BE2C (cell line): ENCODE measurements around the gene PLBD2.

Experiments
- DNase-seq: peaks from one replicate; pipeline ENCODE4 v3.0.0-alpha.2; 2020
- H3K27me3 ChIP-seq: fragments of 250-450 bp; sonication (Bioruptor Pico); 2 replicates; pipeline ENCODE4 v1.5.1; 2020; ENCODE audit warnings: mild to moderate bottlenecking
- H3K36me3 ChIP-seq: fragments of 250-450 bp; sonication (Bioruptor Pico); 2 replicates; pipeline ENCODE4 v1.5.1; 2020; ENCODE audit warnings: mild to moderate bottlenecking
- H3K4me1 ChIP-seq: fragments of 250-450 bp; sonication (Bioruptor Pico); 2 replicates; pipeline ENCODE4 v1.5.1; 2020
- H3K4me3 ChIP-seq: 2 replicates; pipeline ENCODE4 v1.5.1; 2011; ENCODE audit warnings: low read depth, low read length
- H3K9me3 ChIP-seq: fragments of 250-450 bp; sonication (Bioruptor Pico); 2 replicates; pipeline ENCODE4 v1.5.1; 2020
- CTCF ChIP-seq: IDR thresholded peaks from 2 replicates; pipeline ENCODE4 v1.5.1; 2012; ENCODE audit warnings: mild to moderate bottlenecking, low read depth, low read length

PLBD2 gene

GRCh38 chr12:113340061-113340460 is 18.3 kb upstream of the PLBD2 start:
- no peaks in the 10 kb centered on the region for H3K36me3 ChIP-seq
- DNase-seq, result no peak
- TF ChIP-seq CTCF, result no peak
- no peaks in the 10 kb centered on the region for H3K27me3 ChIP-seq
- H3K4me1 ChIP-seq, result no peaks in the 10 kb centered on the region
- no peak overlapping the region for H3K4me3 ChIP-seq
- H3K9me3 ChIP-seq, result no peaks in the 10 kb centered on the region

GRCh38 chr12:113341535-113341934 is 16.9 kb upstream of the PLBD2 start:
- Histone ChIP-seq H3K4me1 (no peaks in the 10 kb centered on the region), H3K27me3 (no peaks in the 10 kb centered on the region), H3K4me3 (no peak overlapping the region), H3K36me3 (no peaks in the 10 kb centered on the region), H3K9me3 (no peaks in the 10 kb centered on the region)
- no peak for TF ChIP-seq CTCF
- DNase-seq, result no peak

DNA sequence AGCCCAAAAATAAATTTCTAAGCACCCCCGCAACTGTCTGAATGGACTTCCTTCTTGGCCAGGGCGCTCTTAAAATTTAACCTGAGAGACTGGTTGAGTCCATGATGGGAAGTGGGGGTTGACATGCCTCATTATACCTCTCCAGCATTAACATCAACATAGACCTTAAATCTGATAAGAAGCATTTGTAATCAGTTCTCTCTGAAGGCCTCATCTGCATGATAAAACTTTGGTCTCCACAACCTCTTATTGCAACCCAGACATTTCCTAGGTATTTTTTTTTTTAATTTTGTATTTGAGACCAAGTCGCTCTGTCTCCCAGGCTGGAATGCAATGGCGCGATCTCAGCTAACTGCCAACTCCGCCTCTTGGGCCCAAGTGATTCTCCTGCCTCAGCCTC is 13.1 kb upstream of the PLBD2 start:
- TF ChIP-seq CTCF, result no peak
- no peaks in the 10 kb centered on the region for H3K27me3 ChIP-seq
- H3K9me3 ChIP-seq, result no peaks in the 10 kb centered on the region
- no peaks in the 10 kb centered on the region for H3K4me1 ChIP-seq
- H3K4me3 ChIP-seq, result no peak overlapping the region
- DNase-seq, result no peak
- H3K36me3 ChIP-seq, result no peaks in the 10 kb centered on the region

GRCh38 chr12:113346353-113346752 is 12.0 kb upstream of the PLBD2 start:
- no peak for DNase-seq
- Histone ChIP-seq H3K9me3 (no peaks in the 10 kb centered on the region), H3K27me3 (no peaks in the 10 kb centered on the region), H3K4me3 (no peak overlapping the region), H3K4me1 (no peaks in the 10 kb centered on the region), H3K36me3 (no peaks in the 10 kb centered on the region)
- no peak for TF ChIP-seq CTCF

GRCh38 chr12:113347107-113347506 is 11.3 kb upstream of the PLBD2 start:
- H3K4me3 ChIP-seq, result no peak overlapping the region
- H3K36me3 ChIP-seq, result no peaks in the 10 kb centered on the region
- no peak for TF ChIP-seq CTCF
- no peaks in the 10 kb centered on the region for H3K9me3 ChIP-seq
- DNase-seq, result no peak
- H3K4me1 ChIP-seq, result no peaks in the 10 kb centered on the region
- no peaks in the 10 kb centered on the region for H3K27me3 ChIP-seq

DNA sequence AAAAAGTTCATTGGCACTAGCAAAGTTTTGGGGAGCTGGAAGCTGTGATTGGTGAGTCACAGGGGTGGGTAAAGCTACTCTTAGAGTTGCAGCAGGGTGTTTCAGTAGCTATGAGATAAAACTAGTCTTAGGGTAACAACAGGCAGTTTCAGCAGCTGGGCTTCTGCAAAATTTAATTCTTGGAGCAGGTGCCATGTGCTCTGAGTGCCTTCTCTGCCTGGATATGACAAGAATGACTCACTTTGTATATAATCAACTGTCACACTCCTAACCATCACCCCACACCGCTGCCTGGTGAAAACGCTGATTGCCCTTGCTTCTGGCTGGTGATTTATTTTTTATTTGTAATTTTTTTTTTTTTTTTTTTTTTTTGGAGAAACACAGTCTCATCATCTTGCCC is 10.5 kb upstream of the PLBD2 start:
- no peak for DNase-seq
- Histone ChIP-seq H3K36me3 (no peaks in the 10 kb centered on the region), H3K9me3 (no peaks in the 10 kb centered on the region), H3K4me1 (no peaks in the 10 kb centered on the region), H3K4me3 (no peak overlapping the region), H3K27me3 (no peaks in the 10 kb centered on the region)
- TF ChIP-seq CTCF, result no peak
